ENCODE results near the gene ATF5.
"Not testable (repeated sequence)": the region's sequence is repeated elsewhere in the genome, so short reads cannot be mapped to it uniquely, and the experiment has no call there.

ATF5 gene

GRCh38 chr19:49923055-49924003 is 5.7 kb upstream of the ATF5 start:
- no peak for DNase-seq (ENCODE audit: low read depth)

GRCh38 chr19:49924004-49924880 is 4.8 kb upstream of the ATF5 start:
- DNase-seq (ENCODE audit: low read depth), result no peak

GRCh38 chr19:49924881-49925210 is 4.2 kb upstream of the ATF5 start:
- DNase-seq (ENCODE audit: low read depth), result not testable (repeated sequence)

GRCh38 chr19:49925486-49925885 is 3.5 kb upstream of the ATF5 start:
- no peak for DNase-seq (ENCODE audit: low read depth)

GRCh38 chr19:49926515-49926914 is 2.5 kb upstream of the ATF5 start:
- DNase-seq (ENCODE audit: low read depth), result no peak

- DNase-seq (ENCODE audit: low read depth), result no peak
These were observed 1.3 kb upstream of the ATF5 start for GRCh38 chr19:49927526-49928264.

GRCh38 chr19:49929611-49930482 is 842 bp downstream of the ATF5 start:
- DNase-seq (ENCODE audit: low read depth), result peak; percentile 88

- no peak for DNase-seq (ENCODE audit: low read depth)
These were observed 1.5 kb downstream of the ATF5 start for GRCh38 chr19:49930483-49931011.

GRCh38 chr19:49931293-49932040 is 2.5 kb downstream of the ATF5 start:
- DNase-seq (ENCODE audit: low read depth), result no peak

GRCh38 chr19:49932041-49932451 is 3.0 kb downstream of the ATF5 start:
- no peak for DNase-seq (ENCODE audit: low read depth)

GRCh38 chr19:49932731-49933131 is 3.7 kb downstream of the ATF5 start:
- no peak for DNase-seq (ENCODE audit: low read depth)

GRCh38 chr19:49933643-49934042 is 4.6 kb downstream of the ATF5 start:
- DNase-seq (ENCODE audit: low read depth), result no peak

GRCh38 chr19:49936549-49936948 is 7.5 kb downstream of the ATF5 start:
- no peak for DNase-seq (ENCODE audit: low read depth)

- DNase-seq (ENCODE audit: low read depth), result peak; percentile 35
These were observed 8.9 kb downstream of the ATF5 start for GRCh38 chr19:49937750-49938381.

GRCh38 chr19:49938662-49939061 is 9.7 kb downstream of the ATF5 start:
- DNase-seq (ENCODE audit: low read depth), result no peak

GRCh38 chr19:49939721-49940481 is 10.9 kb downstream of the ATF5 start:
- DNase-seq (ENCODE audit: low read depth), result no peak

- no peak for DNase-seq (ENCODE audit: low read depth)
These were observed 11.4 kb downstream of the ATF5 start for GRCh38 chr19:49940482-49940791.

GRCh38 chr19:49944567-49944966 is 15.6 kb downstream of the ATF5 start:
- not testable (repeated sequence) for DNase-seq (ENCODE audit: low read depth)

GRCh38 chr19:49946415-49946814 is 17.4 kb downstream of the ATF5 start:
- DNase-seq (ENCODE audit: low read depth), result no peak

Measured in stromal cell of bone marrow (primary cell).